Measurements from ENCODE around the gene VANGL2. TPM values are rescaled to one million over a fixed set of nuclear protein-coding genes. Genes with fewer than 3 reads are reported as not detected.

VANGL2 gene
- total and polyA plus RNA-seq, 2 of the 8 experiments (the other 6 are each of a cell fraction or from before 2014, with no cell fraction given), result 62.5 to 118 TPM

GRCh38 chr1:160451859-160452232, 51.5 kb downstream of the VANGL2 start (continued):
- TF ChIP-seq ATF2 (IDR thresholded peaks at IDR 0.05; ENCODE audit: low read length) (no peak), SP1 (IDR thresholded peaks at IDR 0.05; ENCODE audit: low read depth, low read length) (no peak), CBX8 (IDR thresholded peaks at IDR 0.05; ENCODE audit: borderline replicate concordance, low read depth, low read length) (no peak), TAF7 (optimal IDR thresholded peaks at IDR 0.05; ENCODE audit: borderline replicate concordance, low read depth, low read length) (no peak)
